ENCODE results near the gene BAX. TPM values are rescaled to one million over a fixed set of nuclear protein-coding genes. Genes with fewer than 3 reads are reported as not detected.

Gene BAX
- total and polyA plus RNA-seq, 7 donors = 16.8 to 66.1 (median 22.2) TPM

DNA sequence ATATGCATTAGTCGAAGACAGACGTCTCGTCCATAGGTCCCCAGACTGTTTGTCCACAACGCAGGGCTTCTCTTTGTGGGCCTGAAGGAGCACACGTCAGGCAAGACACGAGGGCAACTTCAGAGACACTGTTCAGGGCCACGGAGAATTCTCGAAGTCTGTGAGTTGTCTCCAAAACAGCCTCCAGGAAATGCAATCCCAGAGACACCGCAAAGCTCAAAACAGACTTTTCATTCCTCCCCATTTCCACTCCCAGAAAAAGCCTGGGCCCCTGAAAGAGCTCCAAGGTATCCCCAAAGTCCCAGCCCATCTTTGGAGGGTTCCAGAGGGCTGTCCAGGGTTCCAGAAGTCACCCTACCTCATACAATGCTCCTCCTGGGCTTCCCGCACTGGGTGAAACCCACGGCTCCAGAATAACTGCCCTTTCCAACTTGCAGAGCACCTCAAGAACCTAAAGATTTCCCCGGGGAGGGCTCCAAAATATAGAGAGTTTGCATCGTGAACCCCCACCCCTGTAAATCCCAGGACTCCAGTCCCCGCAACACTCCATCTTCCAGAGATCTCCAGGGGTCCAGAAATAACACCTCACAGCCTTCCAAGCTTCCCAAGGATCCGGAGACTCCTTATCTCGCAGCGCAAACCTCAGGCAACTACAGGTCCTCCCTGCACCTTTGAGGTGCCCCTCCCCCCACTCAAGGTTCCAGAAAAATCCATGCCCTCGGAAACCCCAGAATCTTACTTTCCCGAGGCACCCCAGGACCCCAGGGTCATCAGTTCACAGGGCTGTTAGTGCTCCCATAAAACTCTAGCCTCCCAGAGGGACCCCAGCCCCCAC, 9.7 kb downstream of the BAX start:
- Histone ChIP-seq H3K36me3 (ENCODE audit: insufficient read depth in 1 of 2, low read depth in 1 of 2) (peaks cover 0 to 26% of the 10 kb centered on the region in 2 donors), H3K9me3 (no peaks in the 10 kb centered on the region), H3K27me3 (ENCODE audit: insufficient read depth in 3 of 3, low read length in 2 of 3) (no peaks in the 10 kb centered on the region), H3K4me1 (peaks cover 35% of the 10 kb centered on the region), H3K27ac (peak overlapping the region; percentile 89), H3K4me3 (peak overlapping the region; percentile 94)
- intact Hi-C loops (cut with DNase I) = loop anchor here (2.0 to 10.0 kb wide), 4 partner anchors 87 to 330 kb away; partner anchors contain the start of genes DBP (in 1 of the 2) and PPP1R15A (in 1 of the 2)
- ATAC-seq = peak in 2 of 4 donors; percentile 0 to 9
- no peak for DNase-seq
- TF ChIP-seq, protein P1, sequence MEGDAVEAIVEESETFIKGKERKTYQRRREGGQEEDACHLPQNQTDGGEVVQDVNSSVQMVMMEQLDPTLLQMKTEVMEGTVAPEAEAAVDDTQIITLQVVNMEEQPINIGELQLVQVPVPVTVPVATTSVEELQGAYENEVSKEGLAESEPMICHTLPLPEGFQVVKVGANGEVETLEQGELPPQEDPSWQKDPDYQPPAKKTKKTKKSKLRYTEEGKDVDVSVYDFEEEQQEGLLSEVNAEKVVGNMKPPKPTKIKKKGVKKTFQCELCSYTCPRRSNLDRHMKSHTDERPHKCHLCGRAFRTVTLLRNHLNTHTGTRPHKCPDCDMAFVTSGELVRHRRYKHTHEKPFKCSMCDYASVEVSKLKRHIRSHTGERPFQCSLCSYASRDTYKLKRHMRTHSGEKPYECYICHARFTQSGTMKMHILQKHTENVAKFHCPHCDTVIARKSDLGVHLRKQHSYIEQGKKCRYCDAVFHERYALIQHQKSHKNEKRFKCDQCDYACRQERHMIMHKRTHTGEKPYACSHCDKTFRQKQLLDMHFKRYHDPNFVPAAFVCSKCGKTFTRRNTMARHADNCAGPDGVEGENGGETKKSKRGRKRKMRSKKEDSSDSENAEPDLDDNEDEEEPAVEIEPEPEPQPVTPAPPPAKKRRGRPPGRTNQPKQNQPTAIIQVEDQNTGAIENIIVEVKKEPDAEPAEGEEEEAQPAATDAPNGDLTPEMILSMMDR (IDR thresholded peaks at IDR 0.05) = no peak
- WGBS, 3 donors = 28 to 37% (median 28%) methylated on average over 19 of the region's 19 CpGs

GRCh38 chr19:48965040-48965805, 10.5 kb downstream of the BAX start, which contains the start of gene FTL:
TSS of gene FTL (plus strand) at chr19:48965309. CDS start at chr19:48965508, 199 bp downstream.
- H3K27ac ChIP-seq = peak within 1 kb of the TSS; percentile 89
- WGBS, 3 donors = 0% methylated on average over 52 of the region's 52 CpGs
- DNase-seq (peak; percentile 98 to 99), ATAC-seq (peak; percentile 77 to 85 (median 83))
- no peaks in the 10 kb centered on the region for H3K27me3 ChIP-seq (ENCODE audit: insufficient read depth in 3 of 3, low read length in 2 of 3)
- peak within 1 kb of the TSS; percentile 94 for H3K4me3 ChIP-seq
- H3K4me1 ChIP-seq = peaks cover 36% of the 10 kb centered on the region
- TF ChIP-seq, protein P1 (IDR thresholded peaks at IDR 0.05) = no peak
- intact Hi-C loops (cut with DNase I) = loop anchor here (2.0 to 10.0 kb wide), 3 partner anchors 93 to 330 kb away; partner anchors contain the start of genes DBP (in 1 of the 2) and PPP1R15A (in 1 of the 2)
- H3K9me3 ChIP-seq = no peaks in the 10 kb centered on the region
- peaks cover 0 to 34% of the 10 kb centered on the region in 2 donors for H3K36me3 ChIP-seq (ENCODE audit: insufficient read depth in 1 of 2, low read depth in 1 of 2)

DNA sequence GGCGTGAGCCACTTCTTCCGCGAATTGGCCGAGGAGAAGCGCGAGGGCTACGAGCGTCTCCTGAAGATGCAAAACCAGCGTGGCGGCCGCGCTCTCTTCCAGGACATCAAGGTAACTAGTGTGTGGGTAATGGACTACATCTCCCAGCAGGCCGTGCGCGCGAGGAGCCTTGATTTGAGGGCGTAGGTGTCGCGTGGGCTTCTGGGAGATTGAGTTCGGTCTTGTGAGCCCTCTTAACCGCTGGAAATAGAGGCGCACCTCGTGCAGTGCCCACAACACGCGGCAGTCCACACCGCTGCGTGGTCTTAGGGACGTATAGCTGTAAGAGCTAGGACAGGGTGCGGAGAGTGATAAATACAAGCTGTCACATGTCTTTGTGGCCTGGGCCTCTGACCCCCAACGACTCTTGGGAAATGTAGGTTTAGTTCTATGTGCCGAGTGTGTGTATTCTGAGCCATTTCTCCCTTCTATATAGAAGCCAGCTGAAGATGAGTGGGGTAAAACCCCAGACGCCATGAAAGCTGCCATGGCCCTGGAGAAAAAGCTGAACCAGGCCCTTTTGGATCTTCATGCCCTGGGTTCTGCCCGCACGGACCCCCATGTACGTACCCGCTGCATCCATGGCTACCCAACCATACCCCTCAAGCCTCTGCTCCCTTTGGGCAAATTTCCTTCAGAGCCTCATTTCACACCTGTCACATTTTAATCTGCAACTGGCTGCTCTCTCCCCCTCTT, 11.3 kb downstream of the BAX start:
- intact Hi-C loops (cut with DNase I) = loop anchor here (2.0 to 10.0 kb wide), 3 partner anchors 94 to 331 kb away; partner anchors contain the start of genes DBP (in 1 of the 2) and PPP1R15A (in 1 of the 2)

More for the DNA sequence above, 11.3 kb downstream of the BAX start:
- H3K9me3 ChIP-seq = no peaks in the 10 kb centered on the region
- H3K36me3 ChIP-seq (ENCODE audit: insufficient read depth in 1 of 2, low read depth in 1 of 2) = peaks cover 0 to 40% of the 10 kb centered on the region in 2 donors
- TF ChIP-seq, protein P1 (IDR thresholded peaks at IDR 0.05) = no peak
- WGBS, 3 donors = 4 to 12% (median 5%) methylated on average over 36 of the region's 36 CpGs
- H3K4me1 ChIP-seq = peaks cover 43% of the 10 kb centered on the region
- H3K27ac ChIP-seq = peak overlapping the region; percentile 89
- ATAC-seq (peak; percentile 53 to 76 (median 68)), DNase-seq (peak; percentile 89 to 94)
- H3K4me3 ChIP-seq = peak overlapping the region; percentile 94
- no peaks in the 10 kb centered on the region for H3K27me3 ChIP-seq (ENCODE audit: insufficient read depth in 3 of 3, low read length in 2 of 3)
